Ovary (tissue), 9 donors: ENCODE results near the gene CPZ. TPM values are rescaled to one million over a fixed set of nuclear protein-coding genes. Genes with fewer than 3 reads are reported as not detected.

Experiments
- DNase-seq, 5 donors: peaks; one replicate each; pipeline ENCODE4 v3.0.0-alpha.2; 2019 to 2020
- H3K27ac ChIP-seq, 2 donors: fragments of 200-600 bp; one replicate each; pipeline versions ENCODE4 v1.5.1 to v1.8.0; 2019 to 2022
- H3K27me3 ChIP-seq: fragments of 200-600 bp; one replicate; pipeline ENCODE4 v1.8.0; 2022
- H3K36me3 ChIP-seq: fragments of 200-600 bp; sonication (generic); one replicate; pipeline ENCODE4 v1.5.1; 2019
- H3K4me1 ChIP-seq: one replicate; pipeline ENCODE4 v1.8.1; 2013; ENCODE audit warnings: mild to moderate bottlenecking, moderate library complexity; ENCODE audit not compliant: insufficient read depth
- H3K4me3 ChIP-seq: fragments of 200-600 bp; sonication (generic); one replicate; pipeline ENCODE4 v1.5.1; 2017
- H3K9me3 ChIP-seq, 2 donors: fragments of 200-600 bp in 1 of 2; sonication (generic) in 1 of 2; one replicate each; pipeline versions ENCODE4 v1.5.1 to v1.8.1; 2013 to 2019; ENCODE audit warnings: mild to moderate bottlenecking in 1 of 2, moderate library complexity in 1 of 2
- EP300 ChIP-seq: sonication (generic); formaldehyde crosslinking; IDR thresholded peaks from one replicate; pipeline ENCODE4 v1.6.1; 2017; ENCODE audit warnings: antibody characterized with exemption
- POLR2A ChIP-seq: fragments of 450-650 bp; IDR thresholded peaks from one replicate; pipeline ENCODE4 v1.6.1; 2017; ENCODE audit warnings: antibody characterized with exemption, mild to moderate bottlenecking, moderate library complexity
- WGBS, 3 donors: extraction: QIAGEN DNeasy Blood & Tissue Kit in 1 of 3; methylation state at CpG; one replicate each; pipeline versions ENCODE4 v1.1.5 to v1.1.7; 2013 to 2017; 5-methylcytosine and 5-hydroxymethylcytosine counted together
- intact Hi-C, 4 donors: fragments of 100-400 bp; cut with DNase I; formaldehyde crosslinking; loops; one replicate each; pipeline versions ENCODE4 v1.11.0 to v1.15.1; 2022 to 2023
- polyA plus RNA-seq, 2 donors: library from polyadenylated mRNA; stranded (reverse); fragments of 200-250 nt in 1 of 2; fragments of 350-450 nt in 1 of 2; fragmentation: Illumina TruSeq in 1 of 2; extraction: RNeasy Lipid Tissue Mini Kit (QIAGEN cat#74804) in 1 of 2; gene quantifications; one replicate each; pipeline ENCODE4 v1.2.3, GENCODE V29; 2013 to 2014
- total RNA-seq, 7 donors: library from RNA; depleted of rRNA in 2 of 7; stranded (reverse); fragments of >200 nt in 2 of 7; fragmentation: NEBNext Ultra II Directional in 3 of 7; extraction: Animal tissue kit (Norgen Biotek cat#: 25700) in 3 of 7; gene quantifications; one replicate each; pipeline versions ENCODE4 v1.1.0 to v1.2.4, GENCODE V29; 2016 to 2023
- TF ChIP-seq, protein P1 (sequence below), 3 donors: fragments of 450-650 bp in 2 of 3; fragments of 200-600 bp in 1 of 3; IDR thresholded peaks; one replicate each; pipeline versions ENCODE4 v1.5.1 to v1.8.0; 2016 to 2022; ENCODE audit warnings: antibody characterized with exemption in 3 of 3, mild to moderate bottlenecking in 1 of 3
- donor health status: DM: no; HTN: no; CAD: no; lungs with moderate emphysema.
- donor health status: DM: no; HTN: no; CAD: no.
- donor health status: Bipolar disorder and iron deficiency.
- donor health status: DM: yes; HTN: yes; CAD: no.
- donor health status: DM: no; HTN: no; CAD: no.
- donor health status: DM: yes; HTN: yes; CAD: no.

The CPZ gene
- total and polyA plus RNA-seq, 9 donors, result 51.0 to 212 (median 129) TPM

DNA sequence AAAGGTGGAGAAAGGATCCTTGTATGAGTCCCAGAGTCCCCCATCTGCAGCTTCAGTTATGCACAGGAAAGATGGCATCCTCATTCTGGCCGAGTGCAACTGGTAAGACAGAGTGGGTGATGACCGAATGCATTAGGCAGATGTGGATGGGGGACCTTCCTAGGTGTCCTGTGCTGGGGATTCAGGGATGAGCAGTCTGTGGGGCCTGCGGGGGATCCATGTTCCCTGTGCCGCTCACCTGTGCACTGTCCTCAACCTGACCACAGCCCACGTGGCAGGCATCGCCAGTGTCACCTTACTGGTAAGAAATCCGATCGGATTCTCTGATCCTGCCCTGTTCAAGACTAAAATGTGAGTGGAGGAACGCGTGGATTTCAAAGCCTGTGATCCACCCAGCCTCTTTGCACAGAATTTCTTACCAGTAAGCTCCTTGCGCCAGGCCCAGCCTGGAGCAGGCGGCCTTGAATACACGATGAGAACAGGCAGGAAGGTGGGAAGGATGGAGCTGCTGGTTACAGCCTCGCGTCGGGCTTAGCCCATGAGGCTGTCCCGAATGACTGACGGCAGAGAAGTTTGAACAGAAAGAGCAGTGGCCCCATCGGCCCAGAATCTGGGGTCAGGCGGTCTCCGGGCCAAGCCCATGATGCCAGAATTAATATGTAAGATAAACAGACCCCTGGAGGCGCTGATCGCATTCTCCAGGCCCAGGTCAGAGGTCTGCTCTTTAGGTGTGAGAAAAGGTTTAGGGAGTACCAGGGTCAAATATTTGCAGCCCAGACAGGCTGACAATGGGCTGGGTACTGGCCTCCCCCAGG, 56.5 kb downstream of the CPZ start:
- H3K9me3 ChIP-seq, result peaks cover 0 to 3% of the 10 kb centered on the region in 2 donors
- H3K27ac ChIP-seq, result no peak overlapping the region
- intact Hi-C loops, result no loop called here
- H3K36me3 ChIP-seq, result no peaks in the 10 kb centered on the region
- peak in 2 of 5 donors; percentile 4 to 6 for DNase-seq
- no peaks in the 10 kb centered on the region for H3K4me1 ChIP-seq
- TF ChIP-seq EP300, result no peak
- TF ChIP-seq POLR2A, result no peak
- TF ChIP-seq, protein P1, sequence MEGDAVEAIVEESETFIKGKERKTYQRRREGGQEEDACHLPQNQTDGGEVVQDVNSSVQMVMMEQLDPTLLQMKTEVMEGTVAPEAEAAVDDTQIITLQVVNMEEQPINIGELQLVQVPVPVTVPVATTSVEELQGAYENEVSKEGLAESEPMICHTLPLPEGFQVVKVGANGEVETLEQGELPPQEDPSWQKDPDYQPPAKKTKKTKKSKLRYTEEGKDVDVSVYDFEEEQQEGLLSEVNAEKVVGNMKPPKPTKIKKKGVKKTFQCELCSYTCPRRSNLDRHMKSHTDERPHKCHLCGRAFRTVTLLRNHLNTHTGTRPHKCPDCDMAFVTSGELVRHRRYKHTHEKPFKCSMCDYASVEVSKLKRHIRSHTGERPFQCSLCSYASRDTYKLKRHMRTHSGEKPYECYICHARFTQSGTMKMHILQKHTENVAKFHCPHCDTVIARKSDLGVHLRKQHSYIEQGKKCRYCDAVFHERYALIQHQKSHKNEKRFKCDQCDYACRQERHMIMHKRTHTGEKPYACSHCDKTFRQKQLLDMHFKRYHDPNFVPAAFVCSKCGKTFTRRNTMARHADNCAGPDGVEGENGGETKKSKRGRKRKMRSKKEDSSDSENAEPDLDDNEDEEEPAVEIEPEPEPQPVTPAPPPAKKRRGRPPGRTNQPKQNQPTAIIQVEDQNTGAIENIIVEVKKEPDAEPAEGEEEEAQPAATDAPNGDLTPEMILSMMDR (IDR thresholded peaks at IDR 0.05), result no peak
- no peaks in the 10 kb centered on the region for H3K27me3 ChIP-seq
- H3K4me3 ChIP-seq, result no peak overlapping the region
- 56 to 66% (median 59%) methylated on average over 23 of the region's 23 CpGs for WGBS, 3 donors

DNA sequence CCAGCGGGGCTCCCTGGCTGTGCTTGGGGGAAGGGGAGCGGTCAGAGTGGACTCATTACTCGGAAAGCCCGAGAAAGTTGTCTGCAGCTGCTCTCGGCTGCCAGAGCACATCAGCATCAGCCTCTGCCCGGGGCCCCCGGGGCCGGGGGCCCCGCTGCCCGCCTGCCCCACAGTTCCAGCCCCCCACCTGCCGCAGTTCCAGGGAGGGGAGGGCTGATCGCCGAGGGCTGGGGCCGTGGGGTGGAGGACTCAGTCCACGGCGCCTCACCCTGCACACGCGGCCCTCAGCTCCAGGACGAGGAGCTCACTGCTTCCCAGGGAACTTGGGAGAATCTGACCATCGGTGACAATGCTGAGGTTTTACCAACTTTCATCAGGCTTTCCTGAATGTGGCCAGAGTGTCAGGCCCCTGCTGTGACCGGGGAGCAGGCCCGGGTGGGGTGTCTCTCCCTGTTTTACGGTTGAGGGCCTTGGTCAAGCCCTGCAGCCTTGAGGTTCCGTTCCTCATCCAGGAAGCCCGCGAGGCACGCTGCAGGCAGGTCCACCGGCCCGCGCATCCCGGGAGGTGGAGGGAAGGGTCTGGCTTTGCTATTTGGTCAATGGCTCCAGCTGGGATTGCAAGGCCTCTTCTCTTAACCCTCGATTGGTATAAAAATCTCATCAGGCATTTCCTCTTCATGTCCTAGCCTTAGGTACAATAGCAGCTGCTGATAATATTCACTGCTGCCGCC, 57.2 kb downstream of the CPZ start:
- intact Hi-C loops, result no loop called here
- WGBS, 3 donors, result 22 to 25% (median 22%) methylated on average over 29 to 32 of the region's 33 CpGs
- TF ChIP-seq, protein P1 (IDR thresholded peaks at IDR 0.05), result no peak
- TF ChIP-seq EP300 (no peak), POLR2A (no peak)
- peaks cover 0 to 3% of the 10 kb centered on the region in 2 donors for H3K9me3 ChIP-seq
- peak in 3 of 5 donors; percentile 1 to 13 (median 3) for DNase-seq
- no peak overlapping the region for H3K4me3 ChIP-seq
- no peaks in the 10 kb centered on the region for H3K27me3 ChIP-seq
- no peaks in the 10 kb centered on the region for H3K36me3 ChIP-seq
- H3K27ac ChIP-seq, result no peak overlapping the region
- H3K4me1 ChIP-seq, result no peaks in the 10 kb centered on the region

DNA sequence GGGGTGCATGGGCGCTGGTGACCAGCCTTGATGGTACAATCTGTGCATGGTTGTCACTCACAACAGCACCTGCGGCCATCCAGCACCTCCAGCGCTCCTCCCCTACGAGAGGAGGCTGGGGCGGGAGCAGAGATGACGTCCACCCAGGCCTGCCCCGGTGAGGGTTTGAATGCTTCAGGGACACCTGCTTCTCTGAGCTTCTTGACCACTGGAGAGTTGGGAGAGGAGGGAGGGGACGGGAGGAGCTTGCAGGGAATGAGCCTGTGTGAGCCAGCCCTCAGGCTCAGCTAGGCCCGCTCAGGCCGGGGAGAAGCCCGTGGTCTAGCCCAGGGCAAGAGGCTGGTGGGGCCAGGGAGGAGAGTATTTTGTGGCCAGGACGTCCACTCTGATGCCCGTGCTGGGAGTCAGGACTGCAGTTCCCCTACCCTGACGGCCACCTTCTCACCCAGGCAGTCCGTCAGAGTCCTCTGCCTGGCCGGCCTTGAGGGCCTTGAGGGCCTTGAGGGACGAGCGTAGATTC, 59.2 kb downstream of the CPZ start:
- H3K4me1 ChIP-seq, result no peaks in the 10 kb centered on the region
- TF ChIP-seq EP300, result no peak
- TF ChIP-seq POLR2A, result no peak
- TF ChIP-seq, protein P1 (IDR thresholded peaks at IDR 0.05), result no peak
- peak in 2 of 5 donors; percentile 5 to 17 for DNase-seq
- no peak overlapping the region for H3K4me3 ChIP-seq
- H3K27me3 ChIP-seq, result no peaks in the 10 kb centered on the region
- intact Hi-C loops, result no loop called here
- no peak overlapping the region for H3K27ac ChIP-seq
- peaks cover 0 to 3% of the 10 kb centered on the region in 2 donors for H3K9me3 ChIP-seq
- 82 to 86% (median 83%) methylated on average over 18 of the region's 18 CpGs for WGBS, 3 donors
- no peaks in the 10 kb centered on the region for H3K36me3 ChIP-seq

GRCh38 chr4:8652181-8653078, 59.9 kb downstream of the CPZ start:
- Histone ChIP-seq H3K36me3 (no peaks in the 10 kb centered on the region), H3K4me1 (no peaks in the 10 kb centered on the region), H3K27me3 (no peaks in the 10 kb centered on the region), H3K9me3 (peaks cover 0 to 3% of the 10 kb centered on the region in 2 donors), H3K4me3 (no peak overlapping the region), H3K27ac (no peak overlapping the region)
- no peak for TF ChIP-seq EP300
- DNase-seq, result peak in 2 of 5 donors; percentile 1 to 17
- intact Hi-C loops, result no loop called here
- WGBS, 3 donors, result 75 to 78% (median 78%) methylated on average over 25 of the region's 25 CpGs
